HT1080 (cell line): ENCODE measurements around the gene TUBB6. TPM values are rescaled to one million over a fixed set of nuclear protein-coding genes. Genes with fewer than 3 reads are reported as not detected.

Experiments
- DNase-seq: peaks from one replicate; pipeline ENCODE4 v3.0.0-alpha.2; 2015; ENCODE audit warnings: low read depth
- total RNA-seq: library from RNA; depleted of rRNA; stranded (reverse); fragments of >200 nt; shearing (Covaris generic); gene quantifications from 2 replicates; pipeline ENCODE4 v1.2.3, GENCODE V29; 2014

Gene TUBB6
- total RNA-seq, 1 experiment from 2014 or later, result 866 TPM

- DNase-seq, result no peak
Measured at GRCh38 chr18:12313530-12314245, 5.6 kb downstream of the TUBB6 start.

- no peak for DNase-seq
Measured at GRCh38 chr18:12314591-12315305, 6.7 kb downstream of the TUBB6 start.

- DNase-seq, result no peak
Measured at GRCh38 chr18:12315490-12315889, 7.4 kb downstream of the TUBB6 start.

GRCh38 chr18:12315911-12316310 lies 7.9 kb downstream of the TUBB6 start:
- DNase-seq, result no peak

- peak; percentile 24 for DNase-seq
Measured at GRCh38 chr18:12317664-12318333, 9.8 kb downstream of the TUBB6 start.

GRCh38 chr18:12318334-12318697 lies 10.3 kb downstream of the TUBB6 start:
- no peak for DNase-seq

- no peak for DNase-seq
Measured at GRCh38 chr18:12318857-12319256, 10.8 kb downstream of the TUBB6 start.

- DNase-seq, result no peak
Measured at GRCh38 chr18:12321333-12321732, 13.3 kb downstream of the TUBB6 start.

- DNase-seq, result no peak
Measured at GRCh38 chr18:12324991-12325725, 17.1 kb downstream of the TUBB6 start.

GRCh38 chr18:12325726-12326245 lies 17.7 kb downstream of the TUBB6 start:
- DNase-seq, result no peak

GRCh38 chr18:12326711-12327460 lies 18.8 kb downstream of the TUBB6 start:
- no peak for DNase-seq

GRCh38 chr18:12327510-12328178 lies 19.6 kb downstream of the TUBB6 start:
- peak; percentile 76 for DNase-seq

GRCh38 chr18:12328179-12328823 lies 20.3 kb downstream of the TUBB6 start:
- no peak for DNase-seq

GRCh38 chr18:12329125-12329698 lies 21.2 kb downstream of the TUBB6 start:
- no peak for DNase-seq

GRCh38 chr18:12330766-12331165 lies 22.7 kb downstream of the TUBB6 start:
- no peak for DNase-seq

GRCh38 chr18:12333506-12334290 lies 25.7 kb downstream of the TUBB6 start:
- no peak for DNase-seq

GRCh38 chr18:12334366-12334808 lies 26.3 kb downstream of the TUBB6 start:
- DNase-seq, result no peak

- DNase-seq, result no peak
Measured at GRCh38 chr18:12334863-12335262, 26.8 kb downstream of the TUBB6 start.
